ENCODE measurements around the gene VANGL1.

Gene VANGL1

GRCh38 chr1:115641762-115642167, at the start of gene VANGL1:
TSS of gene VANGL1 (plus strand) at chr1:115641970. CDS start at chr1:115651414, 9,444 bp downstream.
- peak within 1 kb of the TSS; percentile 65 for H3K4me3 ChIP-seq
- H3K36me3 ChIP-seq (replicated peaks), result no peaks in the 10 kb centered on the region
- peaks cover 4% of the 10 kb centered on the region for H3K4me1 ChIP-seq
- in situ Hi-C loops (cut with MboI; ENCODE audit: low sequenced_read_pairs), result no loop called here
- DNase-seq (ENCODE audit: low spot score in 2 of 2), result peak; percentile 50 to 74
- no peaks in the 10 kb centered on the region for H3K27me3 ChIP-seq (ENCODE audit: low read depth)
- 0 out of 2 replicates have a peak, but pooled peaks cover 2% of the 10 kb centered on the region for H3K9me3 ChIP-seq

- H3K9me3 ChIP-seq, result no peaks in the 10 kb centered on the region
- no peak for DNase-seq (ENCODE audit: low spot score in 2 of 2)
- H3K36me3 ChIP-seq (replicated peaks), result no peaks in the 10 kb centered on the region
- H3K4me3 ChIP-seq, result no peak overlapping the region
- in situ Hi-C loops (cut with MboI; ENCODE audit: low sequenced_read_pairs), result loop anchor here (5.0 to 25.0 kb wide), 2 partner anchors 455 to 605 kb away; no protein-coding TSS in a partner anchor
- no peaks in the 10 kb centered on the region for H3K27me3 ChIP-seq (ENCODE audit: low read depth)
- H3K4me1 ChIP-seq, result no peaks in the 10 kb centered on the region
These were observed 49.5 kb upstream of the VANGL1 start for GRCh38 chr1:115592264-115592663.

GRCh38 chr1:115593365-115594259, 48.2 kb upstream of the VANGL1 start:
- H3K4me1 ChIP-seq, result no peaks in the 10 kb centered on the region
- in situ Hi-C loops (cut with MboI; ENCODE audit: low sequenced_read_pairs), result loop anchor here (5.0 to 25.0 kb wide), 2 partner anchors 456 to 606 kb away; no protein-coding TSS in a partner anchor
- no peaks in the 10 kb centered on the region for H3K9me3 ChIP-seq
- no peak overlapping the region for H3K4me3 ChIP-seq
- DNase-seq (ENCODE audit: low spot score in 2 of 2), result no peak
- H3K27me3 ChIP-seq (ENCODE audit: low read depth), result no peaks in the 10 kb centered on the region; the same call in 1 of the 2 replicates
- no peaks in the 10 kb centered on the region for H3K36me3 ChIP-seq (replicated peaks)

GRCh38 chr1:115594600-115594999, 47.2 kb upstream of the VANGL1 start:
- H3K9me3 ChIP-seq, result no peaks in the 10 kb centered on the region
- H3K4me1 ChIP-seq, result no peaks in the 10 kb centered on the region
- H3K27me3 ChIP-seq (ENCODE audit: low read depth), result no peaks in the 10 kb centered on the region; the same call in 1 of the 2 replicates
- in situ Hi-C loops (cut with MboI; ENCODE audit: low sequenced_read_pairs), result loop anchor here (5.0 to 25.0 kb wide), 2 partner anchors 457 to 607 kb away; no protein-coding TSS in a partner anchor
- H3K4me3 ChIP-seq, result no peak overlapping the region
- no peaks in the 10 kb centered on the region for H3K36me3 ChIP-seq (replicated peaks)
- DNase-seq (ENCODE audit: low spot score in 2 of 2), result no peak

- Histone ChIP-seq H3K27me3 (ENCODE audit: low read depth) (no peaks in the 10 kb centered on the region; the same call in 1 of the 2 replicates), H3K9me3 (no peaks in the 10 kb centered on the region), H3K4me1 (no peaks in the 10 kb centered on the region), H3K36me3 (replicated peaks) (no peaks in the 10 kb centered on the region), H3K4me3 (no peak overlapping the region)
- in situ Hi-C loops (cut with MboI; ENCODE audit: low sequenced_read_pairs), result loop anchor here (25.0 kb wide), 1 partner anchor 608 kb away; no protein-coding TSS in a partner anchor
- DNase-seq (ENCODE audit: low spot score in 2 of 2), result peak; percentile 56 to 88
These were observed 46.3 kb upstream of the VANGL1 start for GRCh38 chr1:115595279-115596079.

- H3K9me3 ChIP-seq, result no peaks in the 10 kb centered on the region
- H3K36me3 ChIP-seq (replicated peaks), result no peaks in the 10 kb centered on the region
- no peaks in the 10 kb centered on the region; the same call in 1 of the 2 replicates for H3K27me3 ChIP-seq (ENCODE audit: low read depth)
- DNase-seq (ENCODE audit: low spot score in 2 of 2), result no peak
- no peak overlapping the region for H3K4me3 ChIP-seq
- in situ Hi-C loops (cut with MboI; ENCODE audit: low sequenced_read_pairs), result loop anchor here (25.0 kb wide), 1 partner anchor 609 kb away; no protein-coding TSS in a partner anchor
- no peaks in the 10 kb centered on the region for H3K4me1 ChIP-seq
These were observed 45.5 kb upstream of the VANGL1 start for GRCh38 chr1:115596080-115596780.

- Histone ChIP-seq H3K4me1 (peaks cover 2% of the 10 kb centered on the region; the same call in 1 of the 2 replicates), H3K4me3 (no peak overlapping the region), H3K36me3 (replicated peaks) (no peaks in the 10 kb centered on the region), H3K9me3 (no peaks in the 10 kb centered on the region), H3K27me3 (ENCODE audit: low read depth) (no peaks in the 10 kb centered on the region)
- DNase-seq (ENCODE audit: low spot score in 2 of 2), result no peak
- in situ Hi-C loops (cut with MboI; ENCODE audit: low sequenced_read_pairs), result loop anchor here (25.0 kb wide), 2 partner anchors 108 to 883 kb away; no protein-coding TSS in a partner anchor
These were observed 37.3 kb upstream of the VANGL1 start for GRCh38 chr1:115604508-115604907.

GRCh38 chr1:115606305-115606704, 35.5 kb upstream of the VANGL1 start:
- in situ Hi-C loops (cut with MboI; ENCODE audit: low sequenced_read_pairs), result loop anchor here (5.0 to 25.0 kb wide), 3 partner anchors 106 to 881 kb away; no protein-coding TSS in a partner anchor
- no peak overlapping the region for H3K4me3 ChIP-seq
- H3K9me3 ChIP-seq, result no peaks in the 10 kb centered on the region
- no peaks in the 10 kb centered on the region for H3K36me3 ChIP-seq (replicated peaks)
- no peak for DNase-seq (ENCODE audit: low spot score in 2 of 2)
- H3K4me1 ChIP-seq, result peaks cover 2% of the 10 kb centered on the region; the same call in 1 of the 2 replicates
- no peaks in the 10 kb centered on the region for H3K27me3 ChIP-seq (ENCODE audit: low read depth)

GRCh38 chr1:115609021-115609420, 32.7 kb upstream of the VANGL1 start:
- Histone ChIP-seq H3K36me3 (replicated peaks) (no peaks in the 10 kb centered on the region), H3K9me3 (no peaks in the 10 kb centered on the region), H3K4me1 (peaks cover 2% of the 10 kb centered on the region; the same call in 1 of the 2 replicates), H3K4me3 (no peak overlapping the region), H3K27me3 (ENCODE audit: low read depth) (no peaks in the 10 kb centered on the region)
- DNase-seq (ENCODE audit: low spot score in 2 of 2), result no peak
- in situ Hi-C loops (cut with MboI; ENCODE audit: low sequenced_read_pairs), result loop anchor here (5.0 to 25.0 kb wide), 3 partner anchors 103 to 878 kb away; no protein-coding TSS in a partner anchor

GRCh38 chr1:115613767-115614166, 28.0 kb upstream of the VANGL1 start:
- Histone ChIP-seq H3K4me3 (no peak overlapping the region), H3K36me3 (replicated peaks) (no peaks in the 10 kb centered on the region), H3K9me3 (no peaks in the 10 kb centered on the region), H3K27me3 (ENCODE audit: low read depth) (no peaks in the 10 kb centered on the region), H3K4me1 (no peaks in the 10 kb centered on the region)
- no peak for DNase-seq (ENCODE audit: low spot score in 2 of 2)
- in situ Hi-C loops (cut with MboI; ENCODE audit: low sequenced_read_pairs), result loop anchor here (10.0 to 25.0 kb wide), 3 partner anchors 99 to 874 kb away; no protein-coding TSS in a partner anchor

- H3K9me3 ChIP-seq, result no peaks in the 10 kb centered on the region
- no peak for DNase-seq (ENCODE audit: low spot score in 2 of 2)
- H3K27me3 ChIP-seq (ENCODE audit: low read depth), result no peaks in the 10 kb centered on the region
- H3K36me3 ChIP-seq (replicated peaks), result no peaks in the 10 kb centered on the region
- H3K4me3 ChIP-seq, result no peak overlapping the region
- H3K4me1 ChIP-seq, result no peaks in the 10 kb centered on the region
- in situ Hi-C loops (cut with MboI; ENCODE audit: low sequenced_read_pairs), result loop anchor here (25.0 kb wide), 2 partner anchors 92 to 867 kb away; no protein-coding TSS in a partner anchor
These were observed 21.3 kb upstream of the VANGL1 start for GRCh38 chr1:115620453-115620852.

GRCh38 chr1:115620950-115621349, 20.8 kb upstream of the VANGL1 start:
- H3K4me3 ChIP-seq, result no peak overlapping the region
- no peaks in the 10 kb centered on the region for H3K36me3 ChIP-seq (replicated peaks)
- no peaks in the 10 kb centered on the region for H3K27me3 ChIP-seq (ENCODE audit: low read depth)
- in situ Hi-C loops (cut with MboI; ENCODE audit: low sequenced_read_pairs), result loop anchor here (25.0 kb wide), 2 partner anchors 91 to 866 kb away; no protein-coding TSS in a partner anchor
- no peaks in the 10 kb centered on the region for H3K4me1 ChIP-seq
- DNase-seq (ENCODE audit: low spot score in 2 of 2), result no peak
- no peaks in the 10 kb centered on the region for H3K9me3 ChIP-seq
